CD4-positive, alpha-beta T cell treated with Interleukin-6 at 100 ng/mL for 8 hours (primary cell): Measurements from ENCODE around the gene CDK5.
"Not testable (repeated sequence)": the region's sequence is repeated elsewhere in the genome, so short reads cannot be mapped to it uniquely, and the experiment has no call there.

Experiments used
- DNase-seq: peaks from one replicate; pipeline ENCODE4 v3.0.0-alpha.2; 2020; ENCODE audit warnings: mixed read lengths, low spot score

The CDK5 gene

GRCh38 chr7:151033864-151034249 lies 23.8 kb downstream of the CDK5 start:
- no peak for DNase-seq

- DNase-seq, result no peak
Measured at GRCh38 chr7:151032936-151033863, 24.5 kb downstream of the CDK5 start.

GRCh38 chr7:151031011-151031410 lies 26.7 kb downstream of the CDK5 start:
- no peak for DNase-seq

GRCh38 chr7:151028948-151029501 lies 28.7 kb downstream of the CDK5 start:
- no peak for DNase-seq

- DNase-seq, result peak; percentile 98
Measured at GRCh38 chr7:151028131-151028947, 29.4 kb downstream of the CDK5 start, which contains the start of gene ABCB8. ABCB8 (plus strand) TSS chr7:151028450; CDS start chr7:151028516, 66 bp downstream.

GRCh38 chr7:151027728-151028130 lies 30.0 kb downstream of the CDK5 start:
- not testable (repeated sequence) for DNase-seq

GRCh38 chr7:151026771-151027727 lies 30.6 kb downstream of the CDK5 start:
- not testable (repeated sequence) for DNase-seq

GRCh38 chr7:151025924-151026671 lies 31.6 kb downstream of the CDK5 start:
- DNase-seq, result no peak

GRCh38 chr7:151024435-151025056 lies 33.2 kb downstream of the CDK5 start, which contains the start of gene ATG9B:
ATG9B (minus strand) TSS chr7:151024494; CDS start chr7:151024423, 71 bp downstream.
- DNase-seq, result no peak

GRCh38 chr7:151023232-151023631 lies 34.5 kb downstream of the CDK5 start:
- DNase-seq, result no peak

GRCh38 chr7:151020231-151020630 lies 37.5 kb downstream of the CDK5 start:
- DNase-seq, result no peak

- no peak for DNase-seq
Measured at GRCh38 chr7:151019130-151019447, 38.6 kb downstream of the CDK5 start.

GRCh38 chr7:151018421-151019129 lies 39.1 kb downstream of the CDK5 start:
- DNase-seq, result no peak

- peak; percentile 76 for DNase-seq
Measured at GRCh38 chr7:151017953-151018420, 39.7 kb downstream of the CDK5 start.

GRCh38 chr7:151017370-151017952 lies 40.2 kb downstream of the CDK5 start:
- no peak for DNase-seq

GRCh38 chr7:151016942-151017341 lies 40.8 kb downstream of the CDK5 start:
- no peak for DNase-seq

- no peak for DNase-seq
Measured at GRCh38 chr7:151016505-151016904, 41.2 kb downstream of the CDK5 start.

- no peak for DNase-seq
Measured at GRCh38 chr7:151015967-151016366, 41.7 kb downstream of the CDK5 start.

GRCh38 chr7:151014950-151015349 lies 42.7 kb downstream of the CDK5 start:
- DNase-seq, result peak; percentile 58
